Measurements from ENCODE around the gene BRSK2.
"Not testable (repeated sequence)": the region's sequence is repeated elsewhere in the genome, so short reads cannot be mapped to it uniquely, and the experiment has no call there.

- not testable (repeated sequence) for TF ChIP-seq POLR2A (IDR thresholded peaks at IDR 0.05; ENCODE audit: low read length); GATA1 (IDR thresholded peaks at IDR 0.05; ENCODE audit: low read depth, low read length)
Observed at GRCh38 chr11:1409852-1410125, 20.1 kb downstream of the BRSK2 start.

Data from erythroblast (primary cell).